ENCODE measurements around the gene GATM. TPM values are rescaled to one million over a fixed set of nuclear protein-coding genes. Genes with fewer than 3 reads are reported as not detected.

GATM gene
- total RNA-seq, 1 donor = 0.18 TPM

DNA sequence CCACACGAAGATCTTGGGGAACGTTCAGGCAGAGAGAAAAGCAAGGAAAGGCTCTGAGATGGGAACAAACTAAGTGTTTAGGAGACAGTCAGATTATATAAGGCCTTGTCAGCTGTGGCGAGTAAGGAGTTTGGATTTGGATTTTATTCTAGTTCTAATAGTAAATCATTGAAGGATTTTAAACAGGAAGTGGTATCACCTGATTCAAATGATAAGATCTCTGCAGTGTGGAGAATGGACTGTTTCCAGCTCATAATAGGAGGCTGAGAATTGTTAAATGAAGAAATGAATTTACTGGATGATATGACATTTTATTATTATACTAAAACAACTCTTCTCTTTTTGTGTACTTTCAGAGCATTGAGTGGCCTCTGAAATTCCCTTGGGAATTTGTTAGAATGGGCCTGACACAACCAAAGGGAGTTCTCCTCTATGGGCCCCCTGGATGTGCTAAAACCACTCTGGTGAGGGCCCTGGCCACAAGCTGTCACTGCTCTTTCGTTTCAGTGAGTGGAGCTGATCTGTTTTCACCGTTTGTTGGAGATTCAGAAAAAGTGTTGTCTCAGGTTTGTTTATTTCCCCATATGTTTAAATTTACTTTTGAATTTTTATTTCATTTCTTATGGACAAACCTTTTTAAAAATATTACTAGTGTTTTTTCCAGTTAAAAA, 36.0 kb upstream of the GATM start:
- DNase-seq (ENCODE audit: low read depth) = no peak
- H3K4me3 ChIP-seq (ENCODE audit: low read depth, low read length) = no peak overlapping the region
- TF ChIP-seq, protein P1, sequence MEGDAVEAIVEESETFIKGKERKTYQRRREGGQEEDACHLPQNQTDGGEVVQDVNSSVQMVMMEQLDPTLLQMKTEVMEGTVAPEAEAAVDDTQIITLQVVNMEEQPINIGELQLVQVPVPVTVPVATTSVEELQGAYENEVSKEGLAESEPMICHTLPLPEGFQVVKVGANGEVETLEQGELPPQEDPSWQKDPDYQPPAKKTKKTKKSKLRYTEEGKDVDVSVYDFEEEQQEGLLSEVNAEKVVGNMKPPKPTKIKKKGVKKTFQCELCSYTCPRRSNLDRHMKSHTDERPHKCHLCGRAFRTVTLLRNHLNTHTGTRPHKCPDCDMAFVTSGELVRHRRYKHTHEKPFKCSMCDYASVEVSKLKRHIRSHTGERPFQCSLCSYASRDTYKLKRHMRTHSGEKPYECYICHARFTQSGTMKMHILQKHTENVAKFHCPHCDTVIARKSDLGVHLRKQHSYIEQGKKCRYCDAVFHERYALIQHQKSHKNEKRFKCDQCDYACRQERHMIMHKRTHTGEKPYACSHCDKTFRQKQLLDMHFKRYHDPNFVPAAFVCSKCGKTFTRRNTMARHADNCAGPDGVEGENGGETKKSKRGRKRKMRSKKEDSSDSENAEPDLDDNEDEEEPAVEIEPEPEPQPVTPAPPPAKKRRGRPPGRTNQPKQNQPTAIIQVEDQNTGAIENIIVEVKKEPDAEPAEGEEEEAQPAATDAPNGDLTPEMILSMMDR (IDR thresholded peaks at IDR 0.05; ENCODE audit: insufficient read depth, low read length) = no peak

- DNase-seq (ENCODE audit: low read depth) = no peak
- H3K4me3 ChIP-seq (ENCODE audit: low read depth, low read length) = no peak overlapping the region
- TF ChIP-seq, protein P1 (IDR thresholded peaks at IDR 0.05; ENCODE audit: insufficient read depth, low read length) = no peak
These were observed 31.3 kb upstream of the GATM start for GRCh38 chr15:45409596-45409995.

GRCh38 chr15:45407786-45408185, 29.4 kb upstream of the GATM start:
- TF ChIP-seq, protein P1 (IDR thresholded peaks at IDR 0.05; ENCODE audit: insufficient read depth, low read length) = no peak

DNA sequence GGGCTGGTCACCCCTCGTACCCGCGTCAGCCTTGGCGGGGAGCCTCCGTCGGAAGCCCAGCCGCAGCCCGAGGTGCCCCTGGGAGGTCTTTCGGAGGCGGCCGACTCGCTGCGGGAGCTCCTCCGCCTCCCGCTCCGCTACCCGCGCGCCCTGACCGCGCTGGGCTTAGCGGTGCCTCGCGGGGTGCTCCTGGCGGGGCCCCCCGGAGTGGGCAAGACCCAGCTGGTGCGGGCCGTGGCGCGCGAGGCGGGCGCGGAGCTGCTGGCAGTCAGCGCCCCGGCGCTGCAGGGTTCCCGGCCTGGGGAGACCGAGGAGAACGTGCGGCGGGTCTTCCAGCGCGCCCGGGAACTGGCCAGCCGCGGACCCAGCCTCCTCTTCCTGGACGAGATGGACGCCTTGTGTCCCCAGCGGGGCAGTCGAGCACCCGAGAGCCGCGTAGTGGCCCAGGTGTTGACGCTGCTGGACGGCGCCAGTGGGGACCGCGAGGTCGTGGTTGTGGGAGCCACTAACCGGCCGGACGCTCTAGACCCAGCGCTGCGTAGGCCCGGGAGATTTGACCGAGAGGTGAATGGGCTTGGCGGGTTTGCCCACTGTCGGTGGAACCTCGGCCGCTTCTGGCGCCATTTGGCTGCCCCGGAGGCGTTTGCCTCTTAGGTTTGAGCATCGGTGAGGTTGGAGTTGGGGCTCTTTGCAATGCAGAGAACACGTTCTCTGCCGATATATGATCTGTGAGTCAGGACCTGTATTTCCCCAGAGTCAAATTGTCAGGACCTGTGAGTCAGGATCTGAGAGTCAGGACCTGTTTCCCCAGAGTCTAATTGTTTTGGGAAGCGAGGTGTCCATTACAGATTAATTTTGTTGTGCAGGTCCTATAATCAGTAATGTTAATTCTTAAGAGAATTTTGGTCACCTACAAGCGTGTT, 24.9 kb upstream of the GATM start:
- DNase-seq (ENCODE audit: low read depth) = peak; percentile 27
- peak overlapping the region; percentile 66 for H3K4me3 ChIP-seq (ENCODE audit: low read depth, low read length)
- TF ChIP-seq, protein P1 (IDR thresholded peaks at IDR 0.05; ENCODE audit: insufficient read depth, low read length) = no peak

More at GRCh38 chr15:45407786-45408185, 29.4 kb upstream of the GATM start:
- no peak for DNase-seq (ENCODE audit: low read depth)
- H3K4me3 ChIP-seq (ENCODE audit: low read depth, low read length) = no peak overlapping the region

DNA sequence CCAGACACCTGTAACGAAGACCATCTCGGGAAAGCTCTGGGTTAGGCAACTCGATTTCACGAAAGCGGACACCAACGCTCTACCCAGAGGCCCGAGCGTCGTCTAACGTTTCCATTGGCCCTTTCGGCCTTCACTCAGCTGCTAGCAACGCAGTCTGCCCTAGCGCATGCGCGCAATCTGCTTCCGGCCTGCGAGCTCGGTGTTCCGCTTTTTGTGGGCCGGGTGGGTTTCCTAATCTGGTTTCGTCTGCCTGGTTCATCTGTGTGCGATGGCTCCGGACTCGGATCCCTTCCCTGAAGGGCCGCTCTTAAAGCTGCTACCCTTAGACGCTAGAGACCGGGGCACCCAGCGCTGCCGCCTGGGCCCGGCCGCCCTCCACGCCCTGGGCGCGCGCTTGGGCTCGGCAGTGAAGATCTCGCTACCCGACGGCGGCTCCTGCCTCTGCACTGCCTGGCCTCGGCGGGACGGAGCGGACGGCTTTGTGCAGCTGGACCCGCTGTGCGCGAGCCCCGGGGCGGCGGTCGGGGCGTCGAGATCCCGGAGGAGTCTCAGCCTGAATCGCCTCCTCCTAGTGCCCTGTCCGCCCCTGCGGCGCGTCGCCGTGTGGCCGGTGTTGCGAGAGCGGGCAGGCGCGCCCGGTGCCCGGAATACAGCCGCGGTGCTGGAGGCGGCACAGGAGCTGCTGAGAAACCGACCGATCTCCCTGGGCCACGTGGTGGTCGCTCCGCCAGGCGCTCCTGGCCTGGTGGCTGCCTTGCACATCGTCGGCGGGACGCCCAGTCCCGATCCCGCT, 24.0 kb upstream of the GATM start:
- TF ChIP-seq, protein P1 (IDR thresholded peaks at IDR 0.05; ENCODE audit: insufficient read depth, low read length) = no peak
- peak; percentile 100 for DNase-seq (ENCODE audit: low read depth)
- H3K4me3 ChIP-seq (ENCODE audit: low read depth, low read length) = peak overlapping the region; percentile 66

DNA sequence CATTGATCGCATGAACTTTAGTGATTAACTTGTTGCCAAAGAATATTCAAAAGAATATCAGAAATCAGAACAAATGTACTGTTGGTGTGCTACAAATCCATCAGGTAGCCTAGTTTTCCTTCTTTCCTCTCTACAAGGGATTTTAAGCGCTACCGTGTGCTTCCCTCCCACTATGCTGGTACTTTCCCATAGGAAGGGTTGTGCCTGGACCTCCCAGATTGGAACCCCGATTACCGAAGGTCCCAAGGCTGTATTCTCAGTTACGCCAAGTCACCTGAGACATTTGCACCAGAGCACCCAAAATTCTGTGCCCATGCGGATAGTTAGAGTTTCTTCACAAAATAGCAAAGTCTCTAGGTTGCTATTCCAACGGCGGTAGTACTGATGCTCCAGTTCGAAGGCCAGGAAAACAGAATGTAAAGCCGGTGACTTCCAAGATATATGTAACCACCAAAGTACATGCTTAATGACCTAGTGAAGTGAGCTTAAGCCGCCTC, 23.4 kb upstream of the GATM start:
- DNase-seq (ENCODE audit: low read depth) = no peak
- H3K4me3 ChIP-seq (ENCODE audit: low read depth, low read length) = peak overlapping the region; percentile 66
- TF ChIP-seq, protein P1 (IDR thresholded peaks at IDR 0.05; ENCODE audit: insufficient read depth, low read length) = no peak
